Activated naive CD8-positive, alpha-beta T cell treated with anti-CD3 and anti-CD28 coated beads, Interleukin-2, amount 10 ng/mL, durations not matched to agents 7 days and 5 days (primary cell): ENCODE measurements around the gene EIF2S2. TPM values are rescaled to one million over a fixed set of nuclear protein-coding genes. Genes with fewer than 3 reads are reported as not detected.
A peak's percentile ranks its signal among the peaks of the same experiment; 100 is the strongest.
"Not testable (repeated sequence)": the region's sequence is repeated elsewhere in the genome, so short reads cannot be mapped to it uniquely, and the experiment has no call there.

ENCODE experiments used
- ATAC-seq: fragments of 150-1000 bp; cut with Tn5 transposase; one replicate; pipeline ENCODE4 v1.10.0; 2021; ENCODE audit warnings: low read depth, moderate library complexity
- POLR2A ChIA-PET: fragments of 350-600 bp; sonication (Branson Sonifier 250); formaldehyde crosslinking; loops from one replicate; lab custom pipeline; 2021; ENCODE audit warnings: antibody characterized with exemption; lab: Charles Lee
- DNase-seq: peaks from one replicate; pipeline ENCODE4 v3.0.0; 2021
- H3K27ac Mint-ChIP-seq: one replicate; pipeline ENCODE4 v1.8.0; 2022; ENCODE audit warnings: mild to moderate bottlenecking, mixed read lengths
- H3K27me3 Mint-ChIP-seq: one replicate; pipeline ENCODE4 v1.8.0; 2022; ENCODE audit warnings: mild to moderate bottlenecking, moderate library complexity, mixed read lengths
- H3K36me3 Mint-ChIP-seq: one replicate; pipeline ENCODE4 v1.8.0; 2021; ENCODE audit warnings: mild to moderate bottlenecking, mixed read lengths
- H3K4me1 Mint-ChIP-seq: one replicate; pipeline ENCODE4 v1.8.0; 2021; ENCODE audit warnings: mixed read lengths
- H3K4me3 Mint-ChIP-seq: one replicate; pipeline ENCODE4 v1.8.0; 2022; ENCODE audit warnings: mild to moderate bottlenecking, moderate library complexity, mixed read lengths
- H3K9me3 Mint-ChIP-seq: one replicate; pipeline ENCODE4 v1.8.0; 2021; ENCODE audit warnings: mixed read lengths
- total RNA-seq, 2 experiments: library from RNA; stranded (reverse); gene quantifications; one replicate each; pipeline ENCODE4 v1.2.3, GENCODE V29; 2021

The EIF2S2 gene, protein sequence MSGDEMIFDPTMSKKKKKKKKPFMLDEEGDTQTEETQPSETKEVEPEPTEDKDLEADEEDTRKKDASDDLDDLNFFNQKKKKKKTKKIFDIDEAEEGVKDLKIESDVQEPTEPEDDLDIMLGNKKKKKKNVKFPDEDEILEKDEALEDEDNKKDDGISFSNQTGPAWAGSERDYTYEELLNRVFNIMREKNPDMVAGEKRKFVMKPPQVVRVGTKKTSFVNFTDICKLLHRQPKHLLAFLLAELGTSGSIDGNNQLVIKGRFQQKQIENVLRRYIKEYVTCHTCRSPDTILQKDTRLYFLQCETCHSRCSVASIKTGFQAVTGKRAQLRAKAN
- total RNA-seq, result 10 to 100 TPM; 82.4 to 85.0 TPM

DNA sequence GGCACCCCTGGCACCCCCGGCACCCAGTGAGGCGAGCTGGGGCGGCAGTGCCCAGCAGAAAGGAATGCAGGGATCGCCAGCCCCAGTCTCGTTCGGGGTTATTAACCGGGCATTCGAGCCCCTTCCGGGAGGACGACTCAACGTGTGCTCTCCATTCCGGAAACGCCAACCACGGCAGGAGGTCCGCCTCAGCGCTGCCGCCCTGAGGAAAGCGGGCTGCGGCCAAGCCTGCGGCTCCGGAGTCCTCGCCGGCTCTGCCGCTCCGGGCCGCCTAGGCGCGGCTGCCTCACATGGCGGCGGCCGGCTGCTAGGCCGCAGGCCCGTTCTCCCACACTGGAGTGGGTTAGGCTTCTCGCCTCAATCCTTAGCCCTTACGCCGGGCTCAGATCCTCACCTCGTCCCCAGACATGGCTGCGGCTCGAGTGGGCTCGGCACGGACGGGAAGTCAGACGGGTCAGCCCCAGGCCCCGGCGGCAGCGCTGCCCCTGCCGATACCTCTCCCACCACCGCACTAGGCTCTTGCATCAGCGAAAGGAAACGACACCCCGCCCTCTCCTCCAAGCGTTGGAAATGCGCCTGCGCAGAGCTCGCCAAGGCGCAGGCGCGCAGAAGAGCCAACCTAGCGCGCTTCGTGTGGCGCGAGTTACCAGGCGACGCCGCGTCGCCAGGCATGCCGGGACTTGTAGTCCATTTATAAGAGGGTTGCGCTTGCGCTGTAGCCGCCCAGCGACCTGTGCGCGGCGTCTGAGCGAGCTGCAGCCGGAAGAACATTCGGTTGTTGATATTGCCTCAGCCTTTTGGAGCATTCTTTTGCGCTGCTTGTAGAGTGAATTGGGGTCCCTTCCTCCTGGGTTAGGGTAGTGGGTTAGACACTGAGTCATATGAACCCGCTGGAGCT is at the start of gene EIF2S2:
Gene EIF2S2, minus strand, starts transcription at position 542 of the 898 bp plus-strand sequence. Its CDS starts 133 bp downstream, at position 409.
- POLR2A ChIA-PET, result interaction anchor here (0.6 to 3.7 kb wide), 49 partner anchors 9 to 1577 kb away, joined by 3 to 48 read pairs (median 5); partner anchors contain the start of genes ACSS2, ACTL10, CBFA2T2 and CDK5RAP1
- Mint-ChIP-seq H3K27ac (peak within 1 kb of the TSS; percentile 99), H3K36me3 (peaks cover 23% of the 10 kb centered on the region), H3K27me3 (no peaks in the 10 kb centered on the region), H3K4me3 (peak within 1 kb of the TSS; percentile 93), H3K9me3 (peaks cover 1% of the 10 kb centered on the region), H3K4me1 (peaks cover 33% of the 10 kb centered on the region)
- DNase-seq, result peak; percentile 93
- peak; percentile 92 for ATAC-seq

DNA sequence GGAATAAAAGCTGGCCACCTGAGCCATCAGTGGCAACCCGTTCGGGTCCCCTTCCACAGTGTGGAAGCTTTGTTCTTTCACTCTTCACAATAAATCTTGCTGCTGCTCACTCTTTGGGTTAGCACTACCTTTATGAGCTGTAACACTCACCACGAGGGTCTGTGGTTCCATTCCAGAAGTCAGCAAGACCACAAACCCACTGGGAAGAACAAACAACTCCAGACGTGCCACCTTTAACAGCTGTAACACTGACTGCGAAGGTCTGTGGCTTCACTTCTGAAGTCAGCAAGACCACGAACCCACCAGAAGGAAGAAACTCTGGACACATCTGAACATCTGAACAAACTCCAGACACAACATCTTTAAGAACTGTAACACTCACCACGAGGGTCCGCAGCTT is 45.7 kb upstream of the EIF2S2 start:
- DNase-seq, H3K36me3 Mint-ChIP-seq, POLR2A ChIA-PET, ATAC-seq, H3K4me3 Mint-ChIP-seq, H3K9me3 Mint-ChIP-seq, H3K4me1 Mint-ChIP-seq, H3K27ac Mint-ChIP-seq: not testable (repeated sequence)
- peaks cover 36% of the 10 kb centered on the region for H3K27me3 Mint-ChIP-seq

DNA sequence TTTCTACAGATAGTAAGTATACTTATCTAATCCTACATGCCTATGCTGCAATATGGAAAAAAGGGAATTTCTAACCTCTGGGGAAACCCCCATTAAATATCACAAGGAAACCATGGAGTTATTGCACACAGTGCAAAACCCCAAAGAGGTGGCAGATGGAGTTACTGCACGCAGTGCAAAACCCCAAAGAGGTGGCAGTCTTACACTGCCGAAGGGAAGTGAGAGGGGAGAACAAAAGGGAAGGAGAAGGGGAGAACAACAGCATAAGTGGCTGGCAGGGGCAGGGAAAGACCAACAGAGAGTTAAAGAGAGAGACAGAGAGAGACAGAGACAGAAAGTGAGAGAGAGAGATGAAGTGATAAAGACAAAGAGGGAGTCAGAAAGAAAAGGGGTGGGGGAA is 43.8 kb upstream of the EIF2S2 start:
- Mint-ChIP-seq H3K27ac (no peak overlapping the region), H3K4me1 (peaks cover 8% of the 10 kb centered on the region)

DNA sequence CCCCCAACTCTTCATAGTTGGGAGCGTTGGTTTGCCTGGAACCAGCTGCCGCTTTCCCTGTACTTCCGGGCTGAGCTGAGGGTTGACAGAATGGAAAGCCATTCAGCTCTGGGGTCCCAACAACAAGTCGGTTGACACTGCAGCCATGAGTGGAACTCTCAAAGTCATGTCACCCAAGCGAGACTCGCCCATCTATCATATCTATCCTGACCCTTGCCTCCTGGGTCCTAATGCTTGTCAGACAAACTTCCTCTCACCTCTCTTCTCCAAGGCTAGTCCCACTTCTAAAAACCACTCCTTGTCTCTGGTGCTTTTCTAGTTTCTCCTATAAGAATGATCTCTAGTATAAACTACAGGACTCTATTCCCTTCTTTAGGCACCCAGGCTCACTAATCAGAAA is 41.1 kb upstream of the EIF2S2 start:
- POLR2A ChIA-PET, ATAC-seq, H3K4me1 Mint-ChIP-seq, H3K27ac Mint-ChIP-seq, DNase-seq, H3K36me3 Mint-ChIP-seq, H3K4me3 Mint-ChIP-seq, H3K9me3 Mint-ChIP-seq: not testable (repeated sequence)
- H3K27me3 Mint-ChIP-seq, result peaks cover 28% of the 10 kb centered on the region

More for the DNA sequence above, 43.8 kb upstream of the EIF2S2 start:
- Mint-ChIP-seq H3K36me3 (no peaks in the 10 kb centered on the region), H3K27me3 (peaks cover 34% of the 10 kb centered on the region), H3K9me3 (no peaks in the 10 kb centered on the region), H3K4me3 (no peak overlapping the region)
- ATAC-seq (no peak), DNase-seq (no peak)
- POLR2A ChIA-PET, result no interaction called here

DNA sequence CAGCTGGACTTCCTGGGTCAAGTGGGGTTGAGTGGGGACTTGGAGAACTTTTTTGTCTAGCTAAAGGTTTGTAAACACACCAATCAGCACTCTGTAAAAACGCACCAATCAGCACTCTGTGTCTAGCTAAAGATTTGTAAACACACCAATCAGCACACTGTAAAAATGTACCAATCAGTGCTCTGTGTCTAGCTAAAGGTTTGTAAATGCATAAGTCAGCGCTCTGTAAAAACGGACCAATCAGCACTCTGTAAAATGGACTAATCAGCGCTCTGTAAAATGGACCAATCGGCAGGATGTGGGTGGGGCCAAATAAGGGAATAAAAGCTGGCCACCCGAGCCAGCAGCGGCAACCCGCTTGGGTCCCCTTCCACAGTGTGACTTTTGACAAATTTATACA is 40.0 kb upstream of the EIF2S2 start:
- POLR2A ChIA-PET, H3K27ac Mint-ChIP-seq, ATAC-seq, H3K9me3 Mint-ChIP-seq, H3K4me3 Mint-ChIP-seq, H3K36me3 Mint-ChIP-seq, H3K4me1 Mint-ChIP-seq, DNase-seq: not testable (repeated sequence)
- peaks cover 24% of the 10 kb centered on the region for H3K27me3 Mint-ChIP-seq

DNA sequence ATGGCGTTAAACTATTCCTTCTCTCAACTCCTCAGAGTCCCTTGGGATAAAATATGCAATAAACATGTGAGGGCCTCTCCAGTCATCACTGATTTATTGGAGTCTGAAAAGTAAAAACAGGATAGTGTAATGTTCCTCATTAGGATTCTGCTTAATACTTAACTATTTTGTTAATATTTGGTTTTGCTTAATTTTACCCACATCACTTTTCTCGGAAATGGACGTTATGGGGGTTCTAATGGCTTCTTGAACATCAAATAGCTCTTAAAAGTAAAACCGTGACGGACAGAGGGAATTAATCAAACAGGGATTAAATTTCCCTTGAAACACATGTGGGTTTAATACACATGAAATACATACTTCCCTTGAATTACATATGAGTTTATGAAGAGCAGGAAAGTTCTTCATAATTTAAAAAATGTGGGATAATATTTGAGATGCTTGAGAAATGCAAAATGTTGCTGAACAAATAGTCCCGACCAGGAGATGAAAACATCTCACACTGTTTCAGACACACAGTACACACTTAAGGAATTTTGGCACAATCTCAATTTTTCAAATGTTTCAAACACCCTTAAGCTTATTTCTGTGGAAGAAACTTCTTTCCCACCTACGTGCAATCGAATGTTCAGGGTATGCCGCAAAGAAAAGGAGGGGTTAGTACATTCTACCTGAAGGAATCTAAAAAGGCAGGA is 38.4 kb upstream of the EIF2S2 start:
- POLR2A ChIA-PET, result no interaction called here
- no peak for ATAC-seq
- H3K36me3 Mint-ChIP-seq, result no peaks in the 10 kb centered on the region

DNA sequence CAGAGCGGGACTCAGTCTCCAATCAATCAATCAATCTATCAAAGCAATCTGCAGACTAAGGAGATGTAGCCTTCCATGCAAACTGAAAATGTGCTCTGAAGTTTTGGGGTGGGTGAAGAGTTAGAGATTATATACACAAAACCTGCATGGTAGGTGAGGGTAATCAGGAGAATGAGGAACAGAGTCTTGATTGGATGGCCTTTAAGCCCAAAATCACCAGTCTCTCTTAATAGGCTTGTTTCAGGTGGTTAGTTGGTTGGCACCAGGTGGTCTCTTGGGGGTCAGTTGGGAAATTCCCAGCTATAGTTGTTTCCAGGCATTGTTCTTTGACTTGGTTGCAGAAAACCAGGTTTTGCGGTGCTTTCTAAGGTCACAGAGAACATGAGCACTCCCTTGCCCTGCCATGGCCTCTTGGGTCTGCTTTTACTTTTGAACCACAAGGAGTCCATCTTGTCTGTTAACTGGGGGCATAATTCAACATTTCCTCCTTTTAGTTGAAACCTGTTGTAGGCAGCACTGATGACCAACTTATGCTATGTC is 33.3 kb upstream of the EIF2S2 start:
- Mint-ChIP-seq H3K9me3 (no peaks in the 10 kb centered on the region), H3K27me3 (peaks cover 26% of the 10 kb centered on the region)
- POLR2A ChIA-PET, result interaction anchor here (0.6 kb wide), 1 partner anchor 187 kb away, joined by 4 read pairs; no protein-coding TSS in a partner anchor

More for the DNA sequence above, 38.4 kb upstream of the EIF2S2 start:
- Mint-ChIP-seq H3K4me3 (no peak overlapping the region), H3K27me3 (peaks cover 17% of the 10 kb centered on the region), H3K9me3 (no peaks in the 10 kb centered on the region), H3K4me1 (peaks cover 1% of the 10 kb centered on the region), H3K27ac (no peak overlapping the region)
- DNase-seq, result no peak

DNA sequence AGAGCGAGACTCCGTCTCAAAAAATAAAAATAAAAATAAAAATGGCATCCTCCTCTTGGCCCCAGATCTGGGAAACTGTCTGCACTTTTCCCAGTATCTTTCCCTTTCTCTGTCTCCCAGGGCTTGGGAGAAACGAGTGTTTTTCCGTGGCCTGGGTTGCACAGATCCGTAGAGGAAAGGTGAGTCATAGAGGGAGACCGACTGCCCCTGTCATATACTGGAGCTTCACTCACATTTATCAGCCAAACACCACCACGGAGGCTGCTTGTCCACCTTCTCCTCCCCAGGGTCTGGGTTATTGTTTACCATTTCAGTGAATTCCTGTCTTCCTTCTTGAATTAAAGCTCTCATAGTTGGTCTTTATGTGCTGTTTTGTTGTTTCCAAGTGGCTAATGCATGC is 31.9 kb upstream of the EIF2S2 start:
- Mint-ChIP-seq H3K9me3 (no peaks in the 10 kb centered on the region), H3K27me3 (peaks cover 24% of the 10 kb centered on the region), H3K4me1 (peaks cover 5% of the 10 kb centered on the region), H3K4me3 (no peak overlapping the region), H3K36me3 (no peaks in the 10 kb centered on the region), H3K27ac (no peak overlapping the region)
- POLR2A ChIA-PET, result no interaction called here
- ATAC-seq (no peak), DNase-seq (no peak)

More for the DNA sequence above, 33.3 kb upstream of the EIF2S2 start:
- Mint-ChIP-seq H3K4me1 (peaks cover 1% of the 10 kb centered on the region), H3K27ac (no peak overlapping the region), H3K36me3 (no peaks in the 10 kb centered on the region), H3K4me3 (no peak overlapping the region)
- DNase-seq (no peak), ATAC-seq (no peak)

DNA sequence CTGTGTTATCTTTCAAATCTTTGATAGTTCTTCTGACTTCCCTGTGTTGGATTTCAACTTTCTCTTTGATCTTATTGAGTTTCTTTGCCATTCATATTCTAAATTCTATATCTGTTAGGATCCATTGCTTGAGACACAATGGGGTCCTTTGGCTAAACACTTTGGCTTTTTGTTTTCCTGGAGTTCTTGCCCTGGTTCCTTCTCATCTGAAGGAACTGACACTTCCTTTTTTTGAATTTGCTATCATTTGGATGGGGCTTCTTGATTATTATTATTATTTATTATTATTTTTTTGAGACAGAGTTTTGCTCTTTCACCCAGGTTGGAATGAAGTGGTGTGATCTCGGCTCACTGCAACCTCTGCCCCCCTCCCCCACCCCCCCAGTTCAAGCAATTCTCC is 30.1 kb upstream of the EIF2S2 start:
- Mint-ChIP-seq H3K36me3 (no peaks in the 10 kb centered on the region), H3K4me3 (no peak overlapping the region), H3K27me3 (peaks cover 26% of the 10 kb centered on the region), H3K27ac (no peak overlapping the region), H3K4me1 (peaks cover 5% of the 10 kb centered on the region), H3K9me3 (no peaks in the 10 kb centered on the region)
- no peak for ATAC-seq
- POLR2A ChIA-PET, result interaction anchor here (0.6 kb wide), 1 partner anchor 425 kb away, joined by 4 read pairs; no protein-coding TSS in a partner anchor
- no peak for DNase-seq

DNA sequence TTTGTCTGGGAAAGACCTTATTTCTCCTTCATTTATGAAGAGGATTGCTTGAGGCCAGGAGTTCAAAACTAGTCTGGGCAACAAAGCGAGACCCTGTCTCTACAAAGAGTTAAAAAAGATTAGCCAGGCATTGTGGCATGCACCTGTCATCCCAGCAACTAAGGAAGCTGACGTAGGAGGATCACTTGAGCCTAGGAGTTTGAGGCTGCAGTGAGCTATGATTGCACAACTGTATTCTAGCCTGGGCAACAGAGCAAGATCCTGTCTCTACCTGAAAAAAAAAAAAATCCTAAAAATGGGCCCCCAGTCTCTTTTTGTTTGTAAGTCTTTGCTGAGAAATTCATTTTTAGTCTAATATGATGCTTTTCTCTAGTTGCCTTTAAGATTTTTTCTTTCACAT is 29.2 kb upstream of the EIF2S2 start:
- peaks cover 5% of the 10 kb centered on the region for H3K4me1 Mint-ChIP-seq
- POLR2A ChIA-PET, result no interaction called here
- H3K27ac Mint-ChIP-seq, result no peak overlapping the region
- H3K9me3 Mint-ChIP-seq, result no peaks in the 10 kb centered on the region
- H3K27me3 Mint-ChIP-seq, result peaks cover 32% of the 10 kb centered on the region
- ATAC-seq, result no peak
- no peak overlapping the region for H3K4me3 Mint-ChIP-seq
- DNase-seq, result no peak
- H3K36me3 Mint-ChIP-seq, result no peaks in the 10 kb centered on the region

DNA sequence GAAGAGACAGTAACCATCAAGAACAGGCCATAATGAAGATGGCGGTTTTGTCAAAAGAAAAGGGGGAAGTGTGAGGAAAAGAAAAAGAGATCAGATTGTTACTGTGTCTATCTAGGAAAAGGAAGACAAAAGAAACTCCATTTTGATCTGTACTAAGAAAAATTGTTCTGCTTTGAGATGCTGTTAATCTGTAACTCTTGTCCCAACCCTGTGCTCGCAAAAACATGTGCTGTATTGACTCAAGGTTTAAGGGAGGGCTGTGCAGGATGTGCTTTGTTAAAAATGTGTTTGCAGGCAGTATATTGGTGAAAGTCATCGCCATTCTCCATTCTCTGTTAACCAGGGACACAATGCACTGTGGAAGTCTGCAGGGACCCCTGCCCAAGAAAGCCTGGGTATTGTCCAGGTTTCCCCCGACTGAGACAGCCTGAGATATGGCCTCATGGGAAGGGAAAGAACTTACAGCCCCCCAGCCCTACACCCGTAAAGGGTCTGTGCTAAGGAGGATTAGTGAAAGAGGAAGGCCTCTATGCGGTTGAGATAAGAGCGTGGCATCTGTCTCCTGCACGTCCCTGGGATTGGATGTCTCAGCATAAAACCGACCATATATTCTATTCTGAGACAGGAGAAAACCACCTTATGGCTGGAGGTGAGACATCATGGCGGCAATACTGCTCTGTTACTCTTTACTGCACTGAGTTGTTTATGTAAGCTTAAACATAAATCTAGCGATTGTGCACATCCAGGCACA is 23.7 kb upstream of the EIF2S2 start:
- H3K4me3 Mint-ChIP-seq, DNase-seq, H3K4me1 Mint-ChIP-seq, H3K27ac Mint-ChIP-seq, ATAC-seq, H3K9me3 Mint-ChIP-seq, POLR2A ChIA-PET, H3K36me3 Mint-ChIP-seq: not testable (repeated sequence)
- H3K27me3 Mint-ChIP-seq, result peaks cover 17% of the 10 kb centered on the region

DNA sequence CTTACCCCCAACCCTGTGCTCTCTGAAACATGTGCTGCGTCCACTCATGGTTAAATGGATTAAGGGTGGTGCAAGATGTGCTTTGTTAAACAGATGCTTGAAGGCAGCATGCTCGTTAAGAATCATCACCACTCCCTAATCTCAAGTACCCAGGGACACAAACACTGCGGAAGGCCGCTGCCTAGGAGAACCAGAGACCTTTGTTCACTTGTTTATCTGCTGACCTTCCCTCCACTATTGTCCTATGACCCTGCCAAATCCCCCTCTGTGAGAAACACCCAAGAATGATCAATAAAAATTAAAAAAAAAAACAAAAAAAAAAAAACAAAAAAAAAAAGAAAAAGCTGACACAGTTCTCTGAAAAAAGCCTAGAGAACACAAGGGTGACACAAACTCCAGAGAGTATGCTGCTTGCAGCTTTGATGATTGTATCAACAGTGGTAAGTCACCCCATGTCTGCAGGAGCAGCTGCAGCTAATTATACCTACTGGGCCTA is 21.4 kb upstream of the EIF2S2 start:
- peaks cover 12% of the 10 kb centered on the region for H3K27me3 Mint-ChIP-seq
- H3K4me3 Mint-ChIP-seq, H3K27ac Mint-ChIP-seq, POLR2A ChIA-PET, H3K36me3 Mint-ChIP-seq, H3K9me3 Mint-ChIP-seq, H3K4me1 Mint-ChIP-seq, DNase-seq, ATAC-seq: not testable (repeated sequence)
